ENCODE measurements around the gene LYL1. TPM values are rescaled to one million over a fixed set of nuclear protein-coding genes. Genes with fewer than 3 reads are reported as not detected.

The LYL1 gene
- total and polyA plus RNA-seq, 4 donors: 0.35 to 69.7 (median 2.3) TPM

DNA sequence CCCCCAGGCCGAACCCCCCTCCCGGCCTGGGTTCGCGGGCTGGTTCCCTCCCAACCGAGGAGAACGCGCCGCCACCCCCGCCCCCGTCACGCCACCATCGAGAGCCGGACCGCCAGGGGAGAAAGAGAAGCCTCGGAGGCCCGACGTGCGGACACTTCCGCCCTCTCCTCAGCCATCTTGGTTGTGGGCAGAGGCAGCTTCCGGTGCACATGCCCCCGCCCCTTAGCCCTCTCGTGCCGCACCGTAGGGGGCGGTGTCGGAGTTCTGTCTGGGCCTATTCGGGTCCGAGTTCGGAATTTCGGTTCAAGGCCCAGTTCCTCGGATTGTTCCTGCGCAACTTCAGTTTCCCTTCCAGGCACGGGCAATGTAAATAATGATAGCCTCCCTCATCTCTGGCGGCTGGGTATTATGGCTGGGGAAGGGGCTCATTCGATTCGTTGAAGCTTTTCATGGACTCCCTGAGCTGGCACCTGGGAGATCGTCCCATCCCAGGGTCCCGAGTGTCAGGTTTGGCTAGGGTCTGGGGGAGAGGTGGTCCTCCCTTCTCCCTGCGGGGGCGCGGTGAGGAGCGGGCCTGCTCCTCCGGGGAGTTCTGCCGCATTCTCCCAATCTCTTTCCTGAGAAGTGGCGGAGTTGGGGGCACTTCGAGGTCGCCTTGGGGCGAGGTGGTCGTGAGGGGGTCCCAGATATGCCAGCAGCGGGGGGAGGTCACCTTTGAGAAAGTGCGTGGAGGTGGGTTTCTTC, 47.7 kb upstream of the LYL1 start, which contains the start of the genes IER2 and STX10 (continued):
- TF ChIP-seq CTCF (IDR thresholded peaks at IDR 0.05; ENCODE audit: low read depth, low read length, missing input control) (peak; percentile 44), TAF1 (conservative IDR thresholded peaks at IDR 0.05) (peak; percentile 85), EGR1 (IDR thresholded peaks at IDR 0.05; ENCODE audit: low read depth in 2 of 2) (peak; percentile 54 to 85), FOXA1 (IDR thresholded peaks at IDR 0.05) (peak; percentile 67), HNF4G (IDR thresholded peaks at IDR 0.05) (peak; percentile 37)

DNA sequence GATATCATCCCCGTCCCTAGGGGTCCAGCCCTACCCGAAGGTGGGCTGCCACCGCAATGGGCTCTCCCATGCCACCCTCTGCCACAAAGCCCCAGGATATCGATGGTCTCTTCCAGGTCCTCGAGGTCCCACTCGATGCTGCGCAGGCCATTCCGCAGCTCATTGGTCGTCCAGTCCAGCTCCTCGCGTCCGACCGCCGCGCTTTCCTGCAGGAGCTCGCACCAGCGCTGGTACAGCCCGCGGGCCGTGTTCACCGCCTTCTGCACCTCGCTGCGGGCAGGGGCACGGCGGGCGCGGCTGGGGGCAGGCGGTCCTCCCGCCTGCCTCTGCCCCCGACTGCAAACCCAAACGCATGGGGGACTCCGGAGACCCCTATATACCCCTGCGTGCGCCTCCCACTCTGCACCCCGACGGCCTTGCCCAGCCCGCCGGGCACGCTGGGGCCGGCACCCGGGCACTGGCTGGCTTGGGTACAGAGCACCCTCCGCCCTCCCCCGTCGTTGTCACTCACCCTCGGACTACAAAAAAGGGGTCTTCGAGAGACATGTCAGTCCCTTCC, 47.0 kb upstream of the LYL1 start:
- peak; percentile 45 for DNase-seq (ENCODE audit: low spot score)
- H3K9me3 ChIP-seq (ENCODE audit: control insufficient read depth in 4 of 4, low read length in 3 of 4): no peaks in the 10 kb centered on the region
- TF ChIP-seq REST (IDR thresholded peaks at IDR 0.05) (no peak), FOXA2 (IDR thresholded peaks at IDR 0.05) (no peak), CTCF (IDR thresholded peaks at IDR 0.05; ENCODE audit: low read depth, low read length, missing input control) (no peak), ZBTB33 (IDR thresholded peaks at IDR 0.05) (no peak), FOXA1 (IDR thresholded peaks at IDR 0.05) (no peak), SP1 (IDR thresholded peaks at IDR 0.05) (no peak), EGR1 (IDR thresholded peaks at IDR 0.05; ENCODE audit: low read depth in 2 of 2) (no peak), YY1 (IDR thresholded peaks at IDR 0.05) (no peak), HNF4A (conservative IDR thresholded peaks at IDR 0.05) (no peak), GABPA (IDR thresholded peaks at IDR 0.05 in 1 of 2, conservative IDR thresholded peaks at IDR 0.05 in 1 of 2) (no peak), RAD21 (IDR thresholded peaks at IDR 0.05) (no peak), ATF3 (IDR thresholded peaks at IDR 0.05) (no peak), TAF1 (conservative IDR thresholded peaks at IDR 0.05) (no peak)
- peaks cover 0 to 5% (median 1%) of the 10 kb centered on the region in 4 donors for H3K36me3 ChIP-seq (ENCODE audit: control insufficient read depth in 4 of 4, insufficient read depth in 3 of 4, low read depth in 1 of 4, low read length in 3 of 4)
- H3K4me1 ChIP-seq (ENCODE audit: control insufficient read depth in 4 of 4, insufficient read depth in 4 of 4, low read length in 3 of 4): peaks cover 0 to 14% (median 11%) of the 10 kb centered on the region in 4 donors
- under 1% methylated on average over 46 of the region's 46 CpGs for WGBS
- peak overlapping the region; percentile 75 to 89 (median 80) for H3K4me3 ChIP-seq (ENCODE audit: low read depth in 1 of 3, low read length in 3 of 3)
- peak overlapping the region; percentile 98 for H3K27ac ChIP-seq (ENCODE audit: low read depth in 1 of 2, low read length in 2 of 2)
- H3K27me3 ChIP-seq (ENCODE audit: control insufficient read depth in 4 of 4, insufficient read depth in 4 of 4, low read length in 3 of 4): no peaks in the 10 kb centered on the region
- H3K9ac ChIP-seq (ENCODE audit: low read depth in 1 of 2, low read length in 2 of 2): peak overlapping the region; percentile 32 to 78
